Gastrocnemius medialis (tissue), 4 donors: Measurements from ENCODE around the gene MN1.

Experiments used
- CTCF ChIP-seq, 5 experiments: fragments of 450-650 bp in 3 of 5; fragments of 200-600 bp in 2 of 5; sonication (generic) in 2 of 5; IDR thresholded peaks in 4 of 5; conservative IDR thresholded peaks in 1 of 5; 1 replicate in 4 of 5; 2 replicates in 1 of 5; pipeline ENCODE4 v1.5.1; 2016 to 2019; ENCODE audit warnings: antibody characterized with exemption in 5 of 5, mild to moderate bottlenecking in 3 of 5, moderate library complexity in 3 of 5
- POLR2A ChIP-seq, 2 donors: fragments of 450-650 bp; IDR thresholded peaks; one replicate each; pipeline ENCODE4 v1.6.1; 2017; ENCODE audit warnings: antibody characterized with exemption in 2 of 2, mild to moderate bottlenecking in 2 of 2, moderate library complexity in 2 of 2

GRCh38 chr22:27839057-27839660 lies 37.6 kb upstream of the MN1 start:
- TF ChIP-seq CTCF (IDR thresholded peaks at IDR 0.05 in 4 of 5, conservative IDR thresholded peaks at IDR 0.05 in 1 of 5) (no peak), POLR2A (IDR thresholded peaks at IDR 0.05) (no peak)
